Mononuclear cell (primary cell): ENCODE results near the gene MDH1B. TPM values are rescaled to one million over a fixed set of nuclear protein-coding genes. Genes with fewer than 3 reads are reported as not detected.
A peak's percentile ranks its signal among the peaks of the same experiment; 100 is the strongest.

Experiments
- H3K27me3 ChIP-seq: 2 replicates; pipeline ENCODE4 v1.6.0; 2011; ENCODE audit warnings: low read length, control low read depth; ENCODE audit not compliant: insufficient read depth
- H3K4me1 ChIP-seq: 2 replicates; pipeline ENCODE4 v1.5.1; 2011; ENCODE audit warnings: mild to moderate bottlenecking, low read length, control low read depth; ENCODE audit not compliant: insufficient read depth
- H3K4me3 ChIP-seq: 2 replicates; pipeline ENCODE4 v1.5.1; 2011; ENCODE audit warnings: mild to moderate bottlenecking, low read length, moderate library complexity
- H3K9me3 ChIP-seq: 2 replicates; pipeline ENCODE4 v1.5.1; 2011; ENCODE audit warnings: low read depth, mild to moderate bottlenecking, control low read depth, low read length
- total RNA-seq: library from RNA; depleted of rRNA; stranded (reverse); fragments of >200 nt; gene quantifications from one replicate; pipeline ENCODE4 v1.2.3, GENCODE V29; 2012

Gene MDH1B
- total RNA-seq, 1 donor, result not detected

GRCh38 chr2:206790311-206790935 is 25.3 kb upstream of the MDH1B start:
- Histone ChIP-seq H3K4me3 (no peak overlapping the region), H3K4me1 (no peaks in the 10 kb centered on the region), H3K27me3 (no peaks in the 10 kb centered on the region), H3K9me3 (no peaks in the 10 kb centered on the region)

GRCh38 chr2:206784559-206785353 is 19.6 kb upstream of the MDH1B start:
- H3K4me3 ChIP-seq, result no peak overlapping the region
- peaks cover 11% of the 10 kb centered on the region for H3K9me3 ChIP-seq
- H3K27me3 ChIP-seq, result no peaks in the 10 kb centered on the region
- no peaks in the 10 kb centered on the region for H3K4me1 ChIP-seq

- Histone ChIP-seq H3K4me1 (no peaks in the 10 kb centered on the region), H3K27me3 (no peaks in the 10 kb centered on the region), H3K4me3 (no peak overlapping the region), H3K9me3 (peaks cover 15% of the 10 kb centered on the region)
These were observed 18.6 kb upstream of the MDH1B start for GRCh38 chr2:206783718-206784117.

DNA sequence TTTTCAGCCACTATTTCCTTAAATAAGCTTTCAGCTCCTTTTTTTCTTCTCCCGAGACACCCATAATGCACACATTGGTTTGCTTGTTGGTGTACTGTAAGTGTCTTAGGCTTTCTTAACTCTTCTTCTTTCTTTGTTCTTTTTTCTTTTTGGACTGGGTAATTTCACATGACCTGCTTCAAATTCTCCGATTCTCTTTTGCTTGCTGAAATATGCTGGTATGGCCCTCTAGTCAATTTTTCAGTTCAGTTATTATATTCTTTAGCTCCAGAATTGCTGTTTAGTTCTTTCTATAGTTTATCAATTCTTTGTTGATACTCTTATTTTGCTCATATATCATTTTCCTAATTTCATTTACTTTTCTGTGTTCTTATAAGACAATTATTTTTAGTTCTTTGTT is 15.5 kb upstream of the MDH1B start:
- Histone ChIP-seq H3K27me3 (no peaks in the 10 kb centered on the region), H3K9me3 (peaks cover 23% of the 10 kb centered on the region), H3K4me3 (no peak overlapping the region), H3K4me1 (no peaks in the 10 kb centered on the region)

- no peak overlapping the region for H3K4me3 ChIP-seq
- H3K4me1 ChIP-seq, result no peaks in the 10 kb centered on the region
- H3K27me3 ChIP-seq, result no peaks in the 10 kb centered on the region
- peaks cover 23% of the 10 kb centered on the region for H3K9me3 ChIP-seq
These were observed 11.3 kb upstream of the MDH1B start for GRCh38 chr2:206776432-206776831.

DNA sequence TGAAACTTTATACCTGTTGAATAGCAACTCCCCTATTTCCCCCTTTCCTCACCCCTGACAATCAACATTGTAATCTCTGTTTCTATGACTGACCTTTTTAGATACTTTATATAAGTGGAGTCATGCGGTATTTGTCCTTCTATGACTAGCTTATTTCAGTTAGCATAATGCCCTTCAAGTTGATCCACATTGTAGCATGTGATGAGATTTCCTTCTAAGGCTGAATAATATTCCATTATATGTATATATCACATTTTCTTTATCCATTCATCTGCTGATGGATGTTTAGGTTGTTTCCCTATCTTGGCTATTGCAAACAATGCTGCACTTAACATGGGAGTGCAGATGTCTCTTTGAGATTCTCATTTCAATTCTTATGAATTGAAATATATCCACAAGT is 9.7 kb upstream of the MDH1B start:
- Histone ChIP-seq H3K9me3 (peaks cover 13% of the 10 kb centered on the region), H3K4me3 (no peak overlapping the region), H3K27me3 (no peaks in the 10 kb centered on the region), H3K4me1 (no peaks in the 10 kb centered on the region)

GRCh38 chr2:206766057-206766930 is 1.2 kb upstream of the MDH1B start:
- Histone ChIP-seq H3K9me3 (no peaks in the 10 kb centered on the region), H3K27me3 (peaks cover 19% of the 10 kb centered on the region), H3K4me1 (peaks cover 20% of the 10 kb centered on the region), H3K4me3 (peak overlapping the region; percentile 69)

DNA sequence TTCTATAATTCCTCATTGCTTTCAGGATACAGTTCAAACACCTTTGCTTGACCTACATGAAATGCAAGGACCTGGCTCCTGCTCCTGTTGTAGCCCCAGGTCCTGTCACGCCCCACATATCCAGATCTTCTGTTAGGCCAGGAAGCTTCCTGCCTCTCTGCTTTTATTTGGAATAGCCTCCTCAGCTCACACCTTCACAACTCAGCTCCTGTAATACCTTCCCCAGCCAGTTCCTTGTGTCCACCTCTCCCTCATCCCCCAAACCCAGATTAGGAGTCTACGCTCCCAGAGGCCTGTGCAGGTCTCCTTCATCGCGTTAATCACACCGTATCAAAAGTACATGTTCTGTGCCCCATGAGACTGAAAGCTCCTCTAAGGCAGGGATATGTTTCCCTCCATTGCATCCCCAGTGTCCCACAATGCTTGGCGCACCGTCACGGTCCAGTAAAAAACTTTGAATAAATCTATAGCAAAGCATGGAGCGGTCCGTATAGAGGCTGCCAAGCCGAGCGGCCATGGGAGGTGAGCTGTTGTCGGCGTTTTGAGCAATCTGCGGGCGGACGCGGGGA is 371 bp downstream of the MDH1B start:
- Histone ChIP-seq H3K4me1 (peaks cover 20% of the 10 kb centered on the region), H3K4me3 (peak overlapping the region; percentile 69), H3K27me3 (peaks cover 21% of the 10 kb centered on the region), H3K9me3 (no peaks in the 10 kb centered on the region)

DNA sequence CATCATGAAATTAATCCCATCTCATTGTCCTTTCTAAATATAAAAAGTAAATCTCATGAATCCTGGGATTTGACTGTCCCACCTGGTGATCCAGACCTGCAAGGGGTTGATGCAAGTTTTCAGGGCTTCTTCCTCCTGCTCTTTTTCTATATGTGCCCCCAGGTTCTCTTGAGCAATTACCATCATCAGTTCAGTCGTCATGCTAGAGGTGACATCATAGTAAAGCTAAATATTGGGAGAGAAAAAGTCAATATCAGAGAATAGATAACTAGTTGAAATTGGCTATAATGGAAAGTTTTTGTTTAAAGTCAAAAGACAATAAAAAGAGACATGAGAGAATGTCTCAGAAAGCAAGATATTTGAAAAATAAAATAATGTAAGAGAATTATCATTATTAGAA is 8.3 kb downstream of the MDH1B start:
- Histone ChIP-seq H3K9me3 (no peaks in the 10 kb centered on the region), H3K27me3 (peaks cover 8% of the 10 kb centered on the region), H3K4me3 (no peak overlapping the region), H3K4me1 (no peaks in the 10 kb centered on the region)

DNA sequence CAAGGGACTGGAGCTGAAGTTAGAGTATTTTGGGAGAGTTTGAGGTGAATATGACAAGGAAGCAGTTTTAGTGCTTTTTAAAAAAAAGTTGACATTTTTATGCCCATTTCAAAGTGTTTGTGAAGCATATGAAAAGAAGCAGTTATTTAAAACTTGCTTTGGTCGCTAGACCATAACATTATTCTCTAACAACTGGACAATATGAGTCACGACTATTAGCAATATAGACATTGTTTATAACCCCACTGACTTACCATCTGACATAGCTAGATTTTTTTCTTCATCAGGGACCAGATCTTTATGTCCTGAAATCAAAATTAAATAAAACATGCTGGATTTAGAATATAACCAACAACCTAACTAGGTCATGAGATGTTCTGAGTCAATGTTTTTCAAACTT is 24.3 kb downstream of the MDH1B start:
- H3K27me3 ChIP-seq, result no peaks in the 10 kb centered on the region
- no peaks in the 10 kb centered on the region for H3K4me1 ChIP-seq
- H3K9me3 ChIP-seq, result no peaks in the 10 kb centered on the region

GRCh38 chr2:206739271-206739670 is 25.9 kb downstream of the MDH1B start:
- Histone ChIP-seq H3K4me3 (no peak overlapping the region), H3K9me3 (no peaks in the 10 kb centered on the region), H3K4me1 (no peaks in the 10 kb centered on the region), H3K27me3 (no peaks in the 10 kb centered on the region)

More for the DNA sequence above, 24.3 kb downstream of the MDH1B start:
- H3K4me3 ChIP-seq, result no peak overlapping the region

GRCh38 chr2:206736935-206737334 is 28.2 kb downstream of the MDH1B start:
- Histone ChIP-seq H3K9me3 (no peaks in the 10 kb centered on the region), H3K27me3 (no peaks in the 10 kb centered on the region), H3K4me3 (no peak overlapping the region), H3K4me1 (no peaks in the 10 kb centered on the region)

GRCh38 chr2:206733341-206733740 is 31.8 kb downstream of the MDH1B start:
- no peaks in the 10 kb centered on the region for H3K9me3 ChIP-seq
- no peaks in the 10 kb centered on the region for H3K4me1 ChIP-seq
- no peaks in the 10 kb centered on the region for H3K27me3 ChIP-seq
- H3K4me3 ChIP-seq, result no peak overlapping the region

DNA sequence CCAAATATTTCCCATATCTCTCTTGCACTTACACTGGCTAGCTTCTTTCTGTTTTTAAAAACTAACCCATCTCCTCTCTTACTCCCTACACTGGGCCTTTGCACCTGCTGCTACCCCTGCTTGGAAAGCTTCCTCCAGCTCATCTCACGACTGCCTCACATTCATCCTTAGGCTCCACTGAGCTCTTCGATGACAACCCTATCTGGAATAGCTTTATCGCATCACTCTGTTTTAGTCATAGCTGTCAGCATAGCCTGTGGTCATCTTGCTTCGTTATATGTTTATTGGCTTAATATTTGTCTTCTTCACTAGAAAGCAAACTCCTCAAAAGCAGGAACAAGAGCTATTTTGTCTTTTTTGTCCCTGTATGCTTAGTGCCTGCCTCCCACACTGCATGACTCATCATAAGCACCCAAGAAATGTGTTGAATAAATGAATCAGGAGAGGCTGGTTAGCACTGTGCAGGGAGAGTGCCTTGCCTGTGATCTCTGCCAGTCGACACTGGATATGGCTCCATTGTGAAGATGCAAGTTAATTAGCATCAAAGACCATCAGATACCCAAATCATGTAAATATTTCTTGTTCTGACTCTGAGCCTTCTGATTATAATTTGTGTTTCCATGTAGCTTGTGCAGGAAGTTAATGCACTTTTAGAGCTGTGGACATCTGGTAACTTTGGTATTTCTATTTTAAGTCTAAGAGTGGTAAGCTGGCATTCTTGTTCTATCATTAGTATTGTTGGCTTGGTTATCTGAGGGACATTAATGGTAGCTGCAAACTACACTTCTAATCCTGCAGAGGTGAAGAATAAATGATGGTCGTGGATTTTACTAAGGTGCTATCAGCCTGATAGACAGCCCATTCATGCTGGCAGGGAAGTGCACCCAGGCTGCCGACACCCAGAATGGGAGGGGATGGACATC is 36.6 kb downstream of the MDH1B start:
- peaks cover 3% of the 10 kb centered on the region for H3K27me3 ChIP-seq
- no peak overlapping the region for H3K4me3 ChIP-seq
- H3K9me3 ChIP-seq, result no peaks in the 10 kb centered on the region
- H3K4me1 ChIP-seq, result no peaks in the 10 kb centered on the region
